Pancreas (tissue), 10 donors: ENCODE results near the gene FBXO40. TPM values are rescaled to one million over a fixed set of nuclear protein-coding genes. Genes with fewer than 3 reads are reported as not detected.

Experiments
- ATAC-seq, 4 donors: fragments of 200-7000 bp; cut with Tn5 transposase; one replicate each; pipeline versions ENCODE4 v1.8.0 to v1.9.1; 2020; ENCODE audit warnings: mild to moderate bottlenecking in 4 of 4, moderate library complexity in 4 of 4
- DNase-seq, 6 donors: peaks; one replicate each; pipeline ENCODE4 v3.0.0-alpha.2; 2020
- FAIRE-seq: peaks from 2 replicates; lab custom pipeline; 2012; peaks lifted over from hg19 to GRCh38; lab: Jason Lieb, UNC
- H3K27ac ChIP-seq, 4 donors: fragments of 200-600 bp; sonication (generic); 1 replicate in 3 of 4; 2 replicates in 1 of 4; pipeline versions ENCODE4 v1.5.0 to v1.8.0; 2020
- H3K27me3 ChIP-seq, 4 donors: fragments of 200-600 bp; one replicate each; pipeline ENCODE4 v1.8.0; 2021
- H3K36me3 ChIP-seq, 3 donors: fragments of 200-600 bp; sonication (generic) in 1 of 3; one replicate each; pipeline versions ENCODE4 v1.5.0 to v1.8.0; 2020 to 2021
- H3K4me1 ChIP-seq, 3 donors: fragments of 200-600 bp; one replicate each; pipeline ENCODE4 v1.8.0; 2021
- H3K4me3 ChIP-seq, 4 donors: fragments of 200-600 bp; sonication (generic) in 2 of 4; one replicate each; pipeline versions ENCODE4 v1.5.0 to v1.8.0; 2020 to 2021
- H3K9me3 ChIP-seq, 4 donors: fragments of 200-600 bp; one replicate each; pipeline ENCODE4 v1.8.0; 2021
- WGBS, 2 donors: extraction: QIAGEN DNeasy Blood & Tissue Kit; methylation state at CpG; one replicate each; pipeline ENCODE4 v1.1.7; 2013; 5-methylcytosine and 5-hydroxymethylcytosine counted together
- intact Hi-C, 3 donors: fragments of 100-400 bp; cut with DNase I; formaldehyde crosslinking; loops; one replicate each; pipeline versions ENCODE4 v1.11.1 to v1.14.2; 2022
- polyA plus RNA-seq, 2 donors: library from polyadenylated mRNA; stranded (reverse); fragments of 200-250 nt; gene quantifications; one replicate each; pipeline ENCODE4 v1.2.3, GENCODE V29; 2013
- total RNA-seq, 6 donors: library from RNA; stranded (reverse); fragmentation: NEBNext Ultra II Directional in 4 of 6; extraction: Animal tissue kit (Norgen Biotek cat#: 25700) in 4 of 6; gene quantifications; one replicate each; pipeline versions ENCODE4 v1.2.1 to v1.2.4, GENCODE V29; 2021 to 2023
- TF ChIP-seq, protein P1 (sequence below), 4 donors: fragments of 200-600 bp; sonication (generic) in 3 of 4; IDR thresholded peaks; one replicate each; pipeline versions ENCODE4 v1.5.0 to v1.8.0; 2021; ENCODE audit warnings: antibody characterized with exemption in 4 of 4
- donor health status: healthy with polysubstance abuse.
- donor health status: DM: no; HTN: no; CAD: no; lungs with moderate emphysema.
- donor health status: DM: no; HTN: no; CAD: no.
- donor health status: control.
- donor health status: control.
- donor health status: Bipolar disorder and iron deficiency.
- donor health status: DM: yes; HTN: yes; CAD: no.
- donor health status: DM: no; HTN: no; CAD: no.
- donor health status: DM: no; HTN: no; CAD: no.
- donor health status: DM: yes; HTN: yes; CAD: no.

The FBXO40 gene
- total and polyA plus RNA-seq, 8 donors, result 0.12 TPM; not detected in 7

DNA sequence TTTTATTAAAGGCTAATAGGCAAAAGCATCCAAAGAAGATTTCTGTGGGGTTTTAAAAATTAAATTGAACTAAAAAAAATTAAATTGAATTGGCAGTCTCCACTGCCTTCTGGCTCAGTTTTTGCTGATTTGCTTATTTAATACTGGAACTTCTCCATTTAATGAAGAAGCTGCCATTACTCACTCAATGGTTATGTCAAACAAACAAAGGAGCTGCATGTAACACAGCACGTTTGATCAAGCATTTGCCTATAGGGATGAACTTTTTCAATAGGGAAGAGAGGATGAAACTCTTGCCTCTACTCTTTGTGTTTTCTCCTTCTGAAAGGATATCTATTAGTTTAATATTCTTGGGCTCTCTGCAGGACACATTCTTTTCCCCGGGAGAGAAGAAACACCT, 72.3 kb downstream of the FBXO40 start:
- Histone ChIP-seq H3K27ac (no peak overlapping the region), H3K36me3 (peaks cover 3 to 47% (median 24%) of the 10 kb centered on the region in 3 donors), H3K9me3 (no peaks in the 10 kb centered on the region), H3K4me1 (peaks cover 0 to 6% (median 0%) of the 10 kb centered on the region in 3 donors), H3K4me3 (no peak overlapping the region), H3K27me3 (no peaks in the 10 kb centered on the region)
- TF ChIP-seq, protein P1, sequence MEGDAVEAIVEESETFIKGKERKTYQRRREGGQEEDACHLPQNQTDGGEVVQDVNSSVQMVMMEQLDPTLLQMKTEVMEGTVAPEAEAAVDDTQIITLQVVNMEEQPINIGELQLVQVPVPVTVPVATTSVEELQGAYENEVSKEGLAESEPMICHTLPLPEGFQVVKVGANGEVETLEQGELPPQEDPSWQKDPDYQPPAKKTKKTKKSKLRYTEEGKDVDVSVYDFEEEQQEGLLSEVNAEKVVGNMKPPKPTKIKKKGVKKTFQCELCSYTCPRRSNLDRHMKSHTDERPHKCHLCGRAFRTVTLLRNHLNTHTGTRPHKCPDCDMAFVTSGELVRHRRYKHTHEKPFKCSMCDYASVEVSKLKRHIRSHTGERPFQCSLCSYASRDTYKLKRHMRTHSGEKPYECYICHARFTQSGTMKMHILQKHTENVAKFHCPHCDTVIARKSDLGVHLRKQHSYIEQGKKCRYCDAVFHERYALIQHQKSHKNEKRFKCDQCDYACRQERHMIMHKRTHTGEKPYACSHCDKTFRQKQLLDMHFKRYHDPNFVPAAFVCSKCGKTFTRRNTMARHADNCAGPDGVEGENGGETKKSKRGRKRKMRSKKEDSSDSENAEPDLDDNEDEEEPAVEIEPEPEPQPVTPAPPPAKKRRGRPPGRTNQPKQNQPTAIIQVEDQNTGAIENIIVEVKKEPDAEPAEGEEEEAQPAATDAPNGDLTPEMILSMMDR (IDR thresholded peaks at IDR 0.05), result no peak
- DNase-seq (no peak), FAIRE-seq (no peak), ATAC-seq (no peak)
- intact Hi-C loops, result no loop called here
- 63 to 69% methylated on average over 2 of the region's 2 CpGs for WGBS, 2 donors

DNA sequence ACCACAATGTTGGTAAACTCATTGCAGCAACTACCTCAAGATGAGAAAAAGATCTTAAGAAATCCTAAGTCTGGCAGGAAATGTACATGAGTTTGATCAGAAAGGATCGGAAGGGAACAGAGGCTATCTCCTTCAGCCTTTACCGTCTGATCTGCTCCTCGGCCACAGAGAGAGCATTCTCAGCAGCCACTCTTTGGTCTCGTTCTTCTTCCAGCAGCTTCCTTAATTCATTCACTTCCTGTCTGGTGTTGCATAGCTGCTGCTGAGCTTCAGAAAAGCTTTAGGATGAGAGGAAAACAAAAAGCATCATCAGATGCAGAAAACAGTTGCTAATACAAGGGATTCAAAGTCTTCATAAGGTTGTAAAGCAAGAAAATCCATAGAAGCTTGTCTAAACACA, 74.2 kb downstream of the FBXO40 start:
- Histone ChIP-seq H3K36me3 (peaks cover 3 to 55% (median 24%) of the 10 kb centered on the region in 3 donors), H3K4me3 (no peak overlapping the region), H3K27me3 (no peaks in the 10 kb centered on the region), H3K27ac (peak overlapping the region in 1 of 4 donors; percentile 17), H3K4me1 (peaks cover 0 to 6% (median 0%) of the 10 kb centered on the region in 3 donors), H3K9me3 (no peaks in the 10 kb centered on the region)
- intact Hi-C loops, result no loop called here
- no peak for DNase-seq
- TF ChIP-seq, protein P1 (IDR thresholded peaks at IDR 0.05), result no peak
- 92 to 96% methylated on average over 4 of the region's 4 CpGs for WGBS, 2 donors
- peak in 1 of 4 donors; percentile 59 for ATAC-seq
- no peak for FAIRE-seq

DNA sequence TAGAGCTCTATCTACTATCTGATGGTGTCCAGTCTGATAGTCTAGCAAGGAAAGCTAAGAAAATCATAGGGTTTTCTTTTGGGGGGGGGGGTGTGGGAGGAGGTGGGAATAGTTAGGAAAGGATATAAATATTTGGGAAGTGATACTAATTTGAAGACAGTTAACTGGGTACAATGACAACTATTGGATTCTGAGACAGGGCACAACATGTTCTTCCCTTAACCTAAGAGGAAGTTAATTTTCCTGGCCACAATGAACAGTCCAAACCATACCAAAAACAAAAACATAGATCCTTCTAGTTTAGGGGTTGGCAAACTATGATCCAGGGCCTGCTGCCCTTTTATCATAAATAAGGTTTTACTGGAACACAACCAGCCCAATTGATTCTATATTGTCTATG, 77.5 kb downstream of the FBXO40 start:
- no peaks in the 10 kb centered on the region for H3K9me3 ChIP-seq
- H3K27me3 ChIP-seq, result no peaks in the 10 kb centered on the region
- ATAC-seq (peak in 1 of 4 donors; percentile 32), DNase-seq (no peak), FAIRE-seq (no peak)
- H3K27ac ChIP-seq, result no peak overlapping the region
- no peaks in the 10 kb centered on the region for H3K4me1 ChIP-seq
- intact Hi-C loops, result no loop called here
- no peak overlapping the region for H3K4me3 ChIP-seq
- H3K36me3 ChIP-seq, result peaks cover 1 to 61% (median 25%) of the 10 kb centered on the region in 3 donors
- TF ChIP-seq, protein P1 (IDR thresholded peaks at IDR 0.05), result no peak

DNA sequence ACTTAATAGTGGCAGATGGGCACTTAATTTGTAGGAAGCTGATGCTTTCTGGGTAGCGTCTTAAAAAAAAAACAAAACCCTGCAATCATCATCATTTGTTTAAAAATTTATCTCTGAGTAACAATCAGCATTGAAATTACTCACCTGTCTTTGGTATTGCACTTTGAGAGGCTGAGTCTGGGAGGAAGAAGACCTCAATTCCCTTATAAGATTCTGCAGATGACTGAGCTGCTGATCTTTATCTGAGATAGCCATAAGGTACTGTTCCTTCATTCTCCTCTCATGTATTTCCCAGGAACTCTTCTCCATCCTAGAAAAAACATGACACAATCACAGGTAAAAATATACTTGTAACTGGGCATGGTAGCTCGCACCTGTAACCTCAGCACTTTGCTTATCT, 84.0 kb downstream of the FBXO40 start:
- no peaks in the 10 kb centered on the region for H3K9me3 ChIP-seq
- ATAC-seq (no peak), DNase-seq (no peak), FAIRE-seq (no peak)
- no peak overlapping the region for H3K4me3 ChIP-seq
- H3K36me3 ChIP-seq, result peaks cover 4 to 68% (median 22%) of the 10 kb centered on the region in 3 donors
- H3K27me3 ChIP-seq, result no peaks in the 10 kb centered on the region
- no peak overlapping the region for H3K27ac ChIP-seq
- TF ChIP-seq, protein P1 (IDR thresholded peaks at IDR 0.05), result no peak
- intact Hi-C loops, result no loop called here
- H3K4me1 ChIP-seq, result no peaks in the 10 kb centered on the region
- 88 to 92% methylated on average over 2 of the region's 2 CpGs for WGBS, 2 donors

Other genes starting within 250 kb of the FBXO40 start
- under 1 TPM; under 0.01 to 0.49 (median 0.16) TPM for gene POLQ, start 47.4 kb upstream of the FBXO40 start, total RNA-seq
- under 1 TPM; 0.02 to 0.04 TPM for gene POLQ, start 47.4 kb upstream of the FBXO40 start, polyA plus RNA-seq
- not detected for gene ARGFX, start 25.4 kb upstream of the FBXO40 start, total RNA-seq
- not detected for gene ARGFX, start 25.4 kb upstream of the FBXO40 start, polyA plus RNA-seq
- gene HCLS1, start 67.5 kb downstream of the FBXO40 start, total RNA-seq, result 10 to 100 TPM in 3 of 6 donors, 1 to 10 TPM in 3; 1.3 to 28.3 (median 9.1) TPM
- gene HCLS1, start 67.5 kb downstream of the FBXO40 start, polyA plus RNA-seq, result 1 to 10 TPM; 8.1 to 8.7 TPM
- gene GOLGB1, start 156.4 kb downstream of the FBXO40 start, total RNA-seq, result 10 to 100 TPM; 32.9 to 45.0 (median 37.5) TPM
- 10 to 100 TPM; 18.9 to 28.9 TPM for gene GOLGB1, start 156.4 kb downstream of the FBXO40 start, polyA plus RNA-seq
- 10 to 100 TPM in 4 of 6 donors, 1 to 10 TPM in 2; 9.0 to 12.2 (median 10.6) TPM for gene IQCB1, start 241.7 kb downstream of the FBXO40 start, total RNA-seq
- 10 to 100 TPM; 12.5 to 18.3 TPM for gene IQCB1, start 241.7 kb downstream of the FBXO40 start, polyA plus RNA-seq
- gene EAF2, start 241.8 kb downstream of the FBXO40 start, total RNA-seq, result 1 to 10 TPM; 2.9 to 8.6 (median 4.0) TPM
- gene EAF2, start 241.8 kb downstream of the FBXO40 start, polyA plus RNA-seq, result 1 to 10 TPM; 3.1 to 4.7 TPM